ENCODE measurements around the gene PATE3. TPM values are rescaled to one million over a fixed set of nuclear protein-coding genes. Genes with fewer than 3 reads are reported as not detected.

PATE3 gene
- total RNA-seq, 1 donor = not detected

DNA sequence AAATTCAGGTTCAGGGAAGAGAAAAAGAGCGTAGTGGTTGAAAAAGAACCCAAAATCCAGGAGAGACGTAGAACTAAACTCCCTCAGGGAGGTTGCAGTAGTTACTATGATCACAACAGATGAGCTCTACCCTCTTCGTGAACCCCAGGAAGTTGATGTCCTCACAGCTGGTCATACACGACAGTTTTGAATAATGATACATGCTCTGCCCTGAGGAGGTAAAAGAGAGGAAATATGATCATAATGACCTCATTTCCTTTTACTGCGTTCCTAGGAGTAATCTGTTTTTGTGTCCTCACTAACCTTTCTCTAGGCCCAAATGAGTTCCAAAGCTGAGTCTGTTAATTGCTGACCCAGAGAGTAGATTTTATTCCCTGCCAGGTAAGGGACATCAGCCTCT lies 10.6 kb upstream of the PATE3 start:
- TF ChIP-seq, protein P1, sequence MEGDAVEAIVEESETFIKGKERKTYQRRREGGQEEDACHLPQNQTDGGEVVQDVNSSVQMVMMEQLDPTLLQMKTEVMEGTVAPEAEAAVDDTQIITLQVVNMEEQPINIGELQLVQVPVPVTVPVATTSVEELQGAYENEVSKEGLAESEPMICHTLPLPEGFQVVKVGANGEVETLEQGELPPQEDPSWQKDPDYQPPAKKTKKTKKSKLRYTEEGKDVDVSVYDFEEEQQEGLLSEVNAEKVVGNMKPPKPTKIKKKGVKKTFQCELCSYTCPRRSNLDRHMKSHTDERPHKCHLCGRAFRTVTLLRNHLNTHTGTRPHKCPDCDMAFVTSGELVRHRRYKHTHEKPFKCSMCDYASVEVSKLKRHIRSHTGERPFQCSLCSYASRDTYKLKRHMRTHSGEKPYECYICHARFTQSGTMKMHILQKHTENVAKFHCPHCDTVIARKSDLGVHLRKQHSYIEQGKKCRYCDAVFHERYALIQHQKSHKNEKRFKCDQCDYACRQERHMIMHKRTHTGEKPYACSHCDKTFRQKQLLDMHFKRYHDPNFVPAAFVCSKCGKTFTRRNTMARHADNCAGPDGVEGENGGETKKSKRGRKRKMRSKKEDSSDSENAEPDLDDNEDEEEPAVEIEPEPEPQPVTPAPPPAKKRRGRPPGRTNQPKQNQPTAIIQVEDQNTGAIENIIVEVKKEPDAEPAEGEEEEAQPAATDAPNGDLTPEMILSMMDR (IDR thresholded peaks at IDR 0.05; ENCODE audit: insufficient read depth, low read length) = no peak
- H3K4me3 ChIP-seq (ENCODE audit: low read depth, low read length) = no peak overlapping the region
- DNase-seq (ENCODE audit: low read depth) = peak; percentile 53

DNA sequence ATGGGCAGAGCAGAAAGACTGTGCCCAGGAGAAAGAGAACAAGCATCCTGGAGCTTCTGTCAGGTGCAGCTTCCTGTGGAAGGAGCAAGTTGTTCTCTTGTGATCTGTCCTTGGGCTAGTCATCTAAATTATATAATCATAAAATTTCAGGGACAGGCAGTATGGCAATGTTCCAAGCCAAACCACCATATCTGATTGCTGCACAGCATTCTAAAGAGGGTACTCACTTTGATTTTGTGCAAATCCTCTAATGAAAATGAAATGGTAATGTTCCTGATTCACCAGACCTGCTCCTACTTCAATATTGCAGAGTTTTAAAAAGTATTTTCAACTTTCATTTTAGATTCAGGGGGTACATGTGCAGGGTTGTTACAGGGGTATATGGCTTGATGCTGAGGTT lies 9.2 kb upstream of the PATE3 start, which contains the start of gene PATE2:
TSS of gene PATE2 (minus strand) at position 101 of the 400 bp plus-strand sequence. CDS start at position 46, 55 bp downstream.
- H3K4me3 ChIP-seq (ENCODE audit: low read depth, low read length) = no peak within 1 kb of the TSS
- TF ChIP-seq, protein P1 (IDR thresholded peaks at IDR 0.05; ENCODE audit: insufficient read depth, low read length) = no peak
- DNase-seq (ENCODE audit: low read depth) = no peak

DNA sequence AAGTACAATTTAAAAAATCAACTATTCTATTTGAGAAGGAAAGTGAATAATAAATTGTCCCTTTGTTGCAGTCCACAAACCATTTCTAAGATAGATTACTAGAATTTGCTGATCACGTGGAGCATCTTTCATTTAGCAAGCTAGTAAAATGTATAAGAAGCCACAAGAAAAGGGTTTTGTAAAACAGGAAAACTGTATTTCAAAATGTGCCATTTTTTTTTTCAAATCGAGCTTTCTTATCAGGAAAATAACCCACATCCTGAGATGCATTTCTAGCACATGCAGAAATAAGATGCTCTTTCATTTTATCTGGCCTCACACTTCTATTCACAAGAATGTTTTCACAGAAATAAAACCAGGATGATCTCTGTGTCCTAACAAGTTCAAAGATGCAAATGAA lies 3.2 kb upstream of the PATE3 start:
- no peak overlapping the region for H3K4me3 ChIP-seq (ENCODE audit: low read depth, low read length)
- no peak for DNase-seq (ENCODE audit: low read depth)
- TF ChIP-seq, protein P1 (IDR thresholded peaks at IDR 0.05; ENCODE audit: insufficient read depth, low read length) = no peak

DNA sequence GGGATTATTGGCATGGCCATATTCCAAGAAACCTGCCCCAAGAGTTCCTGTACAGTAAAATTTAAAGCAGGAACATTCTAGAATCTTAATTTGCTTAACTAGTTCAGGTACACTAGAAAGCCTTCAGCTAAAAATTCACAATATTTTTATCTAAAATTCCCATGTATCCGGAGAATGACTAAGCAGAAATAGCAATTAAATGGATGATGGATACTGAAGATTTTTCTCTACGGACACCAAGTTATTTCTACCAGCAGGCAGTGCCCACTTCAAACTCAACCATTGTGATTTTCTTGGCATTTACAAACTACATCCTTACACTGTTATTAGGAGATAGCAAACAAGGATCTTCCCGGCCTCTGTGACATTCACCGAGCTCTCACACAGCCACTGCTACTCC lies 2.9 kb downstream of the PATE3 start:
- no peak for DNase-seq (ENCODE audit: low read depth)
- TF ChIP-seq, protein P1 (IDR thresholded peaks at IDR 0.05; ENCODE audit: insufficient read depth, low read length) = no peak
- H3K4me3 ChIP-seq (ENCODE audit: low read depth, low read length) = no peak overlapping the region

DNA sequence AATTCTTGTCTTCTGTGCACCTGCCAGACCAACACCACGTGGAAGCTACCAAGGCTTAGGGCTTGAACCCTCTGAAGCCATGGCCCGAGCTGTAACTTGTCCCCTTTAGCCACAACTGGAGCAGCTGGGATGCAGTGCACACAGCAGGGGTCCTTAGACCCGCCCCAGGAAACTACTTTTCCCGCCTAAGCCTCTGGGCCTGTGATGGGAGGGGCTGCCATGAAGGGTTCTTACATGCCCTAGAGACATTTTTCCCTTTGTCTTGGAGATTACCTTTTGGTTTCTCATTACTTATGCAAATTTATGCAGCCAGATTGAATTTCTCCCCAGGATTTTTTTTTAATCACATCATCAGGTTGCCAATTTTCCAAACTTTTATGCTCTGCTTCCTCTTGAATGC lies 9.7 kb downstream of the PATE3 start:
- no peak for DNase-seq (ENCODE audit: low read depth)
- TF ChIP-seq, protein P1 (IDR thresholded peaks at IDR 0.05; ENCODE audit: insufficient read depth, low read length) = no peak
- H3K4me3 ChIP-seq (ENCODE audit: low read depth, low read length) = no peak overlapping the region

DNA sequence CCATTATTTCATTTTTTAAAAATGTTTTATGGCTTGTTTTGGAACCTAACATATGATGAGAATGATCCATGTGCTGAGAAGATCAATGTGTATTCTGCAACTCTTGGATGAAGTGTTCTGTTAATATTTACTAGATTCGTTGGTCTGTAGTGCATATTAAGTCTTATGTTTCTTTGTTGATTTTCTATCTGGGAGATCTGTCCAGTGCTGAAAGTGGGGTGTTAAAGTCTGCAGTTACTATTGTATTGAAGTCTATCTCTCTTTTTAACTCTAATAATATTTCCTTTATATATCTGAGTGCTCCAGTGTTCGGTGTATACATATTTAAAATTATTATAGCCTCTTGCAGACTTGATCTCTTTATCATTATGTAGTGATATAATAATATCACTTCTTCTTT lies 11.9 kb downstream of the PATE3 start:
- no peak for DNase-seq (ENCODE audit: low read depth)
- no peak overlapping the region for H3K4me3 ChIP-seq (ENCODE audit: low read depth, low read length)
- TF ChIP-seq, protein P1 (IDR thresholded peaks at IDR 0.05; ENCODE audit: insufficient read depth, low read length) = no peak

DNA sequence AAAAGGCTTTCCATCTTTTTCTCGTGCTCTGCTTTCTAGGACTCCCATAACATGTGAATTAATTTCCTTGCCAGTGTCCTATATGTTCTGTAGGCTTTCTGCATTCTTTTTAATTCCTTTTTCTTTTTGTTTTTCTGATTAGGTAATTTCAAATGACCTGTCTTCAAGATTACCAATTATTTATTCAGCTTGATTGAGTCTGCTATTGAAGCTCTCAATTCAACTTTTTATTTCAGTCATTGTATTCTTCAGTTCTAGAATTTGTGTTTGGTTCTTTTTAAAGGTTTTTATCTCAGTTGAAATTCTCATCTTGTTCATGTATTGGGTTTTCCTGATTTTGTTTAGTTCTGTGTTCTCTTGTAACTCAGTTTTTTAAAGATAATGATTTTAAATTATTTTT lies 14.5 kb downstream of the PATE3 start:
- H3K4me3 ChIP-seq (ENCODE audit: low read depth, low read length) = no peak overlapping the region
- DNase-seq (ENCODE audit: low read depth) = no peak
- TF ChIP-seq, protein P1 (IDR thresholded peaks at IDR 0.05; ENCODE audit: insufficient read depth, low read length) = no peak
